ENCODE data around the gene DLGAP1. TPM values are rescaled to one million over a fixed set of nuclear protein-coding genes. Genes with fewer than 3 reads are reported as not detected.

DLGAP1 gene
- total and polyA plus RNA-seq, 4 donors: 0.06 to 1.2 (median 0.17) TPM; not detected in 1

DNA sequence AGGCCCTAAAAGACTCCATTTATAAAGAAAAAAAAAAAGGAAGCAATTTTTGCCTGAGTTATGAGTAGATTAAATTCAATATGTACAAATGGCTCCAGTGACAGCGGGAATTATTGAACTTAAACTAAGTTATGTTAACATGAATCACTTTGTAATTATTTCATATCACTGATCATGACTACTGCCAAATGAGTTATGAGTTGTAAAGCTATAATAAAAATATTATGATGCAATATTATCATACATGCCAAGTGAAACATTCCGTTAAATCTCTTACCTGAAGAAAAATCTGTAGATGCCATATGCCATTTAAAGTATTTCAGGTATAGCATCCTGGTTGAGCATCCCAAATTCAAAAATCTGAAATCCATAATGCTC lies 217.5 kb downstream of the DLGAP1 start (continued):
- TF ChIP-seq, protein P1, sequence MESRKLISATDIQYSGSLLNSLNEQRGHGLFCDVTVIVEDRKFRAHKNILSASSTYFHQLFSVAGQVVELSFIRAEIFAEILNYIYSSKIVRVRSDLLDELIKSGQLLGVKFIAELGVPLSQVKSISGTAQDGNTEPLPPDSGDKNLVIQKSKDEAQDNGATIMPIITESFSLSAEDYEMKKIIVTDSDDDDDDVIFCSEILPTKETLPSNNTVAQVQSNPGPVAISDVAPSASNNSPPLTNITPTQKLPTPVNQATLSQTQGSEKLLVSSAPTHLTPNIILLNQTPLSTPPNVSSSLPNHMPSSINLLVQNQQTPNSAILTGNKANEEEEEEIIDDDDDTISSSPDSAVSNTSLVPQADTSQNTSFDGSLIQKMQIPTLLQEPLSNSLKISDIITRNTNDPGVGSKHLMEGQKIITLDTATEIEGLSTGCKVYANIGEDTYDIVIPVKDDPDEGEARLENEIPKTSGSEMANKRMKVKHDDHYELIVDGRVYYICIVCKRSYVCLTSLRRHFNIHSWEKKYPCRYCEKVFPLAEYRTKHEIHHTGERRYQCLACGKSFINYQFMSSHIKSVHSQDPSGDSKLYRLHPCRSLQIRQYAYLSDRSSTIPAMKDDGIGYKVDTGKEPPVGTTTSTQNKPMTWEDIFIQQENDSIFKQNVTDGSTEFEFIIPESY (IDR thresholded peaks at IDR 0.05): no peak

DNA sequence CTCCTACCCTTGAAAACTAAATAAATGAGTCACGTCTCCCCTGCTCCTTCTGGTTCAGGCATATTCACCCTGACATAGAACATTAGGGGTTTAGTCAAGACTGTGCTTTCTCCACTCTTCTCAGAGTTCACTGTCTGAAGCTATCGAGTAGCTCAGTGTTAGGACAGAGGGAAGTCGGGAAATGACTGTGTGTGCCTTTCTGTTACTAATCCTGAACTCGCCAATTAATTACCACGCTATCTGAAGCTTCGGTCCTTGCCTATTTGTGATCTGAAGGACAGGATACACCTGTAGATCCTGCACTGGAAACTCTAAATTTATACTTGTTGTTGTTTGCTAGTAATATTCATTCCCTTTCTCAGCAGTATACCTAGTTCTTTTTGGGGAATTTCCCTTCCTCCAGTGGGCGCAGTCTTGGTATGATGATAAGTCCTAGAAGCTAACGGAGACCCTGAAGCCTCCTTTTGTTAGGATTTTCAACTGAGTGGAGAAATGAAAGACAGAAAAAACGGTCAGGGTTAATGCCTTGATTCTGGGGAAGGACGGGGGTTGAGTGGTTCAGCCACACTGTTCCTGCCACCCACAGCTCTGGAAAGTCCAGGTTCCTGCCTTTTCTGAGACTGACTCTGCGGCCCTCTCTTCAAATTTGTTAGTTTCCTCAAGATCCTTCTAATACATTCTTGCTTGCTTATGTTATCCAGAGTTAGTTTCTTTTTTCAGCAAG lies 218.0 kb downstream of the DLGAP1 start:
- Histone ChIP-seq H3K36me3 (ENCODE audit: control insufficient read depth in 4 of 4, insufficient read depth in 3 of 4, low read depth in 1 of 4, low read length in 3 of 4) (no peaks in the 10 kb centered on the region), H3K27ac (ENCODE audit: low read depth in 1 of 2, low read length in 2 of 2) (no peak overlapping the region), H3K9ac (ENCODE audit: low read depth in 1 of 2, low read length in 2 of 2) (no peak overlapping the region), H3K4me3 (ENCODE audit: low read depth in 1 of 3, low read length in 3 of 3) (no peak overlapping the region), H3K4me1 (ENCODE audit: control insufficient read depth in 4 of 4, insufficient read depth in 4 of 4, low read length in 3 of 4) (no peaks in the 10 kb centered on the region), H3K27me3 (ENCODE audit: control insufficient read depth in 4 of 4, insufficient read depth in 4 of 4, low read length in 3 of 4) (no peaks in the 10 kb centered on the region), H3K9me3 (ENCODE audit: control insufficient read depth in 4 of 4, low read length in 3 of 4) (no peaks in the 10 kb centered on the region)
- no peak for TF ChIP-seq HNF4A (conservative IDR thresholded peaks at IDR 0.05)
- TF ChIP-seq, protein P2, sequence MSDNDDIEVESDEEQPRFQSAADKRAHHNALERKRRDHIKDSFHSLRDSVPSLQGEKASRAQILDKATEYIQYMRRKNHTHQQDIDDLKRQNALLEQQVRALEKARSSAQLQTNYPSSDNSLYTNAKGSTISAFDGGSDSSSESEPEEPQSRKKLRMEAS (IDR thresholded peaks at IDR 0.05): no peak
- no peak for TF ChIP-seq FOXA2 (IDR thresholded peaks at IDR 0.05)
- WGBS: 71% methylated on average over 11 of the region's 11 CpGs
- DNase-seq (ENCODE audit: low spot score): no peak

DNA sequence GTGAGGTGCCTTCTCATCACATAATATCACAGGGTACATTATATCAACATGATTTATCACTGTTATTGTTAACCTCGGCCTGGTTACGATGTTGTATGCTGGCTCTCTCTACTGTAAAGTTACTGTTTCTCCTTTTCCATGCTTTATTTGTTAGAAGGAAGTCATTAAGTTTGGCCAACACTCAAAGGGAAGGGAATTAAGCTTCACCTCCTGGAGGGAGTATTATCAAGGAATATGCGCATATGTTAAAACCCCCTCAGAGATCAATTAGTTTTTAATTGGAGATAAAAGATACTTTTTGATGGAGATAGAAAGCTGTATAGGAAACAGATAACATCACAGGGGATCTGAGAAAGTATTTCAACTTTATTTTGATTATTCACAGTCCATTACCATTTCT lies 221.6 kb downstream of the DLGAP1 start:
- no peak for TF ChIP-seq GABPA (IDR thresholded peaks at IDR 0.05 in 1 of 2, conservative IDR thresholded peaks at IDR 0.05 in 1 of 2)
- no peak for TF ChIP-seq HNF4G (IDR thresholded peaks at IDR 0.05)
- TF ChIP-seq, protein P2 (IDR thresholded peaks at IDR 0.05): no peak
- TF ChIP-seq, protein P1 (IDR thresholded peaks at IDR 0.05): no peak
- no peak for TF ChIP-seq TAF1 (conservative IDR thresholded peaks at IDR 0.05)

DNA sequence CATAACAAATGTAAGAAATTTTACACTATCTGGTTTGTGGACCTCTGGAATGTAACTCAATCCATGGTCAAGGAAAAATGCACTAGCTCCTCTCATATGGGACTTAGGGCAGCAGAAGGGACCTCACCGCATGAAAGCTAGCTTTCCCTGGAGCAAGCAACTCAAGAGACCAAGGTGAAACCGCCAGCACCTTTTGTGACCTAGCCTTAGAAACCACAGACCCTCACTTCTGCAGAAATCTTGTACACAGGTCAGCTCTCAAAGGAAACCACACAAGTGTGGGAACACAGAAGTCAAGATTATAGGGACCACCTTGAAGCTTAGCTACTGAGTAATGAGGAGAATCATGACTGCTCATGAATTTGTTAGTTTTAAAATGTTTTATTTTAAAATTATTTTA lies 222.5 kb downstream of the DLGAP1 start:
- Histone ChIP-seq H3K9ac (ENCODE audit: low read depth in 1 of 2, low read length in 2 of 2) (no peak overlapping the region), H3K27ac (ENCODE audit: low read depth in 1 of 2, low read length in 2 of 2) (no peak overlapping the region), H3K9me3 (ENCODE audit: control insufficient read depth in 4 of 4, low read length in 3 of 4) (no peaks in the 10 kb centered on the region), H3K36me3 (ENCODE audit: control insufficient read depth in 4 of 4, insufficient read depth in 3 of 4, low read depth in 1 of 4, low read length in 3 of 4) (no peaks in the 10 kb centered on the region), H3K4me1 (ENCODE audit: control insufficient read depth in 4 of 4, insufficient read depth in 4 of 4, low read length in 3 of 4) (no peaks in the 10 kb centered on the region), H3K4me3 (ENCODE audit: low read depth in 1 of 3, low read length in 3 of 3) (no peak overlapping the region), H3K27me3 (ENCODE audit: control insufficient read depth in 4 of 4, insufficient read depth in 4 of 4, low read length in 3 of 4) (no peaks in the 10 kb centered on the region)
- no peak for DNase-seq (ENCODE audit: low spot score)
- 26% methylated on average over 2 of the region's 2 CpGs for WGBS
- no peak for TF ChIP-seq TAF1 (conservative IDR thresholded peaks at IDR 0.05)
- TF ChIP-seq RAD21 (IDR thresholded peaks at IDR 0.05): no peak
- TF ChIP-seq FOXA2 (IDR thresholded peaks at IDR 0.05): no peak
- no peak for TF ChIP-seq YY1 (IDR thresholded peaks at IDR 0.05)
- TF ChIP-seq FOXA1 (IDR thresholded peaks at IDR 0.05): no peak
- TF ChIP-seq NR2F2 (IDR thresholded peaks at IDR 0.05): no peak
- TF ChIP-seq, protein P3, sequence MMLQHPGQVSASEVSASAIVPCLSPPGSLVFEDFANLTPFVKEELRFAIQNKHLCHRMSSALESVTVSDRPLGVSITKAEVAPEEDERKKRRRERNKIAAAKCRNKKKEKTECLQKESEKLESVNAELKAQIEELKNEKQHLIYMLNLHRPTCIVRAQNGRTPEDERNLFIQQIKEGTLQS (IDR thresholded peaks at IDR 0.05): no peak
- TF ChIP-seq, protein P4, sequence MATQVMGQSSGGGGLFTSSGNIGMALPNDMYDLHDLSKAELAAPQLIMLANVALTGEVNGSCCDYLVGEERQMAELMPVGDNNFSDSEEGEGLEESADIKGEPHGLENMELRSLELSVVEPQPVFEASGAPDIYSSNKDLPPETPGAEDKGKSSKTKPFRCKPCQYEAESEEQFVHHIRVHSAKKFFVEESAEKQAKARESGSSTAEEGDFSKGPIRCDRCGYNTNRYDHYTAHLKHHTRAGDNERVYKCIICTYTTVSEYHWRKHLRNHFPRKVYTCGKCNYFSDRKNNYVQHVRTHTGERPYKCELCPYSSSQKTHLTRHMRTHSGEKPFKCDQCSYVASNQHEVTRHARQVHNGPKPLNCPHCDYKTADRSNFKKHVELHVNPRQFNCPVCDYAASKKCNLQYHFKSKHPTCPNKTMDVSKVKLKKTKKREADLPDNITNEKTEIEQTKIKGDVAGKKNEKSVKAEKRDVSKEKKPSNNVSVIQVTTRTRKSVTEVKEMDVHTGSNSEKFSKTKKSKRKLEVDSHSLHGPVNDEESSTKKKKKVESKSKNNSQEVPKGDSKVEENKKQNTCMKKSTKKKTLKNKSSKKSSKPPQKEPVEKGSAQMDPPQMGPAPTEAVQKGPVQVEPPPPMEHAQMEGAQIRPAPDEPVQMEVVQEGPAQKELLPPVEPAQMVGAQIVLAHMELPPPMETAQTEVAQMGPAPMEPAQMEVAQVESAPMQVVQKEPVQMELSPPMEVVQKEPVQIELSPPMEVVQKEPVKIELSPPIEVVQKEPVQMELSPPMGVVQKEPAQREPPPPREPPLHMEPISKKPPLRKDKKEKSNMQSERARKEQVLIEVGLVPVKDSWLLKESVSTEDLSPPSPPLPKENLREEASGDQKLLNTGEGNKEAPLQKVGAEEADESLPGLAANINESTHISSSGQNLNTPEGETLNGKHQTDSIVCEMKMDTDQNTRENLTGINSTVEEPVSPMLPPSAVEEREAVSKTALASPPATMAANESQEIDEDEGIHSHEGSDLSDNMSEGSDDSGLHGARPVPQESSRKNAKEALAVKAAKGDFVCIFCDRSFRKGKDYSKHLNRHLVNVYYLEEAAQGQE (IDR thresholded peaks at IDR 0.05): no peak
- TF ChIP-seq HNF4G (IDR thresholded peaks at IDR 0.05): no peak
- TF ChIP-seq, protein P5, sequence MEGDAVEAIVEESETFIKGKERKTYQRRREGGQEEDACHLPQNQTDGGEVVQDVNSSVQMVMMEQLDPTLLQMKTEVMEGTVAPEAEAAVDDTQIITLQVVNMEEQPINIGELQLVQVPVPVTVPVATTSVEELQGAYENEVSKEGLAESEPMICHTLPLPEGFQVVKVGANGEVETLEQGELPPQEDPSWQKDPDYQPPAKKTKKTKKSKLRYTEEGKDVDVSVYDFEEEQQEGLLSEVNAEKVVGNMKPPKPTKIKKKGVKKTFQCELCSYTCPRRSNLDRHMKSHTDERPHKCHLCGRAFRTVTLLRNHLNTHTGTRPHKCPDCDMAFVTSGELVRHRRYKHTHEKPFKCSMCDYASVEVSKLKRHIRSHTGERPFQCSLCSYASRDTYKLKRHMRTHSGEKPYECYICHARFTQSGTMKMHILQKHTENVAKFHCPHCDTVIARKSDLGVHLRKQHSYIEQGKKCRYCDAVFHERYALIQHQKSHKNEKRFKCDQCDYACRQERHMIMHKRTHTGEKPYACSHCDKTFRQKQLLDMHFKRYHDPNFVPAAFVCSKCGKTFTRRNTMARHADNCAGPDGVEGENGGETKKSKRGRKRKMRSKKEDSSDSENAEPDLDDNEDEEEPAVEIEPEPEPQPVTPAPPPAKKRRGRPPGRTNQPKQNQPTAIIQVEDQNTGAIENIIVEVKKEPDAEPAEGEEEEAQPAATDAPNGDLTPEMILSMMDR (IDR thresholded peaks at IDR 0.05; ENCODE audit: low read depth, low read length, missing input control): no peak
- TF ChIP-seq SP1 (IDR thresholded peaks at IDR 0.05): no peak

More for the DNA sequence above, 221.6 kb downstream of the DLGAP1 start:
- Histone ChIP-seq H3K27me3 (ENCODE audit: control insufficient read depth in 4 of 4, insufficient read depth in 4 of 4, low read length in 3 of 4) (no peaks in the 10 kb centered on the region), H3K36me3 (ENCODE audit: control insufficient read depth in 4 of 4, insufficient read depth in 3 of 4, low read depth in 1 of 4, low read length in 3 of 4) (no peaks in the 10 kb centered on the region), H3K4me1 (ENCODE audit: control insufficient read depth in 4 of 4, insufficient read depth in 4 of 4, low read length in 3 of 4) (no peaks in the 10 kb centered on the region), H3K4me3 (ENCODE audit: low read depth in 1 of 3, low read length in 3 of 3) (no peak overlapping the region), H3K9me3 (ENCODE audit: control insufficient read depth in 4 of 4, low read length in 3 of 4) (no peaks in the 10 kb centered on the region), H3K27ac (ENCODE audit: low read depth in 1 of 2, low read length in 2 of 2) (no peak overlapping the region), H3K9ac (ENCODE audit: low read depth in 1 of 2, low read length in 2 of 2) (no peak overlapping the region)
- WGBS: 43% methylated on average over 3 of the region's 3 CpGs
- DNase-seq (ENCODE audit: low spot score): no peak

Measured in liver (tissue), 9 donors.